Measurements from ENCODE around the gene CFAP210. TPM values are rescaled to one million over a fixed set of nuclear protein-coding genes. Genes with fewer than 3 reads are reported as not detected.

CFAP210 gene
- total RNA-seq, 1 experiment from 2014 or later: not detected

DNA sequence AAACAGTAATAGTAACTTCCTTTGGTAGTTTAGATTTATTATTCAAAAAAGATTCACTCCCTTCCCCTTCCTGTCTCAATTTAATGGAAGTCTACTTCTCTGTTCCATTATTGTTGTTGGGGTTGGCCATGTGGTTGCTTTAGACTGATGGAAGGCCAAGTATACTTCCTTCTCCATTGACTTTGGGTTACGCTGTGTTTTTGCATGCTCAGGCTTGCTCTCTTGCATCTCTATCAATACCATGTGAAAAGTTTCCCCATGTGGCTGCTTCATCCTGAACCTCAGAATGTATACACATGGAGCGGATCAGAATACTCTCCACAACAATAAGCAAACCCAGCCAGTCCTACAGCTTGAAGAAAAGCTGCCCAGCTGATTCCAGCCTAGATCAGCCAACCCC, 20.3 kb downstream of the CFAP210 start:
- no peak for DNase-seq (ENCODE audit: low read depth)

DNA sequence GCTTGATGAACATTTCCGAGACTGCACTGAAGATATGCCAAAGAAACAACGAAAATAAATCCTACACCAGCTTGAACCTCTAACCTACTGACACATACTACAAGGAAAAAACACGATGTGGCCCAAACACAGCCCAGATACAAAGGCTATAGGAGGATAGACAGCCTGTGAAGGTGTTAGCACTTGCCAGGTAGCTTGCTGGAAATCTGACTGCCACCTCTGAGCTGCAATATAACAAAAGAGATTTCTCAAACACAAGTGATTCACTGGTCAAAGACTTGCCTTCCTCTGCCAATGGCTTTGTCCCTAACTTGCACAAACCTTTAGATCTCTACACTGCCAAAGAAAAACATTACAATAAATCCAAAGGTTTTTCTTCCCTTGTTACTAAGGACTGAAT, 21.1 kb downstream of the CFAP210 start:
- DNase-seq (ENCODE audit: low read depth): no peak

DNA sequence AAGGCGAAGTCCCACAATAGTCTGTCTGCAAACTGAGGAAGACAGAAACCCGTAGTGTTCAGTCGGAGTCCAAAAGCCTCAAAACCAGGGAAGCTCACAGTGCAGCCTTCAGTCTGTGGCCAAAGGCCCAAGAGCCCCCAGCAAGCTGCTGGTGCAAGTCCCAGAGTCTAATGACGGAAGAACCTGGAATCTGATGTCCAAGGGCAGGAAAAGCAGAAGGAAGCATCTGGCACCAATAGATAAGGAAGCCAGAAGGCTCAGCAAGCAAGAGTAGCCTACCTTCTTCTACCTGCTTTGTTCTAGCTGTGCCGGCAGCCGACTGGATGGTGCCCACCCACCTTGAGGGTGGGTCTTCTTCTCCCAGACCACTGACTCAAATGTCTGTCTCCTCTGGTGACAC, 21.8 kb downstream of the CFAP210 start:
- DNase-seq (ENCODE audit: low read depth): no peak

DNA sequence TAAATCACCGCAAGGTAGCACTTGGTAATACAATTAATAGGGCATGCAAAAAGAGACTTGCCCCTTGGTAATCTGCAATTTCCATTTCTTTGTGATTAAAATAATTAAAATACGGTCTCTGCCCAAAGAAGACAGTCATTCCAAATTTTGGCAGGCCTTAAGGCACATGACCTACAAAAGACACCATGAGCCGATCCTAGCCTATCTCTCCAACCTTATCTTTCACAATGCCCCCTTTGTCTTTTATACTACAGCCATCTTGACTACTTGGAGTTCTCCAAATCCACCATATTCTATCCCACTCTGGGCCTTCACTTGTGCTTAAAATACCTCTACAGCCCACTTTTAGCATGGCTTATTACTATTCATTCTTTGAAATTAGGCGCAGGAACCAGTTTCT, 23.3 kb downstream of the CFAP210 start:
- no peak for DNase-seq (ENCODE audit: low read depth)

DNA sequence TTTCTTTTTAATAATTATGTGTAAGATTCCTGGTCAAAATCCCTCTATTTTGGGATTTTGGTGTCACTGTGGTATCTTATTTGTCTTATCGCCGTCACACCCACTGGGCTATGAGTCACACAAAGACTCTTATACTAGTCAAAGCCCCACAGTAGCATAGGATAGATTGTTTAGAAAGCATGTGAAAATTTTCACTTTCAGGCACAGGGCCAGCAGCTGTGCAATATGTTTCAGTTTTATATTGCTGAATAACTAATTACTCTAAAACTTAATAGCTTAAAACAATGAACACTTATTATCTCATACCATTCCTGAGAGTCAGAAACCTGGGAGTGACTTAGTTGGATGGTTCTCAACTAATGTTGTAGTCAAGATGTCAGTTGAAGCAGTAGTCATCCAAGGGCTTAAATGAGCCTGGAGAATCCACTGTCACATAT, 24.0 kb downstream of the CFAP210 start:
- DNase-seq (ENCODE audit: low read depth): peak; percentile 22

DNA sequence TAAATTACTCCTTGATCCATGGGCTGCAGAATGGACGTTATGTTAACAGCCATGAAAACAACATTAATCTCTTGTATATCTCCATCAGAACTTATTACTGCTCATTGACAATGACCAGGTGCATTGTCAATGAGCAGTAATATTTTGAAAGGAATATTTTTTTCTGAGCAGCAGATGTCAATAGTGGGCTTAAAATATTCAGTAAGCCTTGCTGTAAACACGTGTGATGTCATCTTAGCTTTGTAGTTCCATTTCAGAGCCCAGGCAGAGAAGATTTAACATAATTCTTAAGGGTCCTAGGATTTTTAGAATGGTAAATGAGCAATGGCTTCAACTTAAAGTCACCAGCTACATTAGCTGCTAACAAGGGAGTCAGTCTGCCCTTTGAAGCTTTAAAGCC, 26.6 kb downstream of the CFAP210 start:
- no peak for DNase-seq (ENCODE audit: low read depth)

DNA sequence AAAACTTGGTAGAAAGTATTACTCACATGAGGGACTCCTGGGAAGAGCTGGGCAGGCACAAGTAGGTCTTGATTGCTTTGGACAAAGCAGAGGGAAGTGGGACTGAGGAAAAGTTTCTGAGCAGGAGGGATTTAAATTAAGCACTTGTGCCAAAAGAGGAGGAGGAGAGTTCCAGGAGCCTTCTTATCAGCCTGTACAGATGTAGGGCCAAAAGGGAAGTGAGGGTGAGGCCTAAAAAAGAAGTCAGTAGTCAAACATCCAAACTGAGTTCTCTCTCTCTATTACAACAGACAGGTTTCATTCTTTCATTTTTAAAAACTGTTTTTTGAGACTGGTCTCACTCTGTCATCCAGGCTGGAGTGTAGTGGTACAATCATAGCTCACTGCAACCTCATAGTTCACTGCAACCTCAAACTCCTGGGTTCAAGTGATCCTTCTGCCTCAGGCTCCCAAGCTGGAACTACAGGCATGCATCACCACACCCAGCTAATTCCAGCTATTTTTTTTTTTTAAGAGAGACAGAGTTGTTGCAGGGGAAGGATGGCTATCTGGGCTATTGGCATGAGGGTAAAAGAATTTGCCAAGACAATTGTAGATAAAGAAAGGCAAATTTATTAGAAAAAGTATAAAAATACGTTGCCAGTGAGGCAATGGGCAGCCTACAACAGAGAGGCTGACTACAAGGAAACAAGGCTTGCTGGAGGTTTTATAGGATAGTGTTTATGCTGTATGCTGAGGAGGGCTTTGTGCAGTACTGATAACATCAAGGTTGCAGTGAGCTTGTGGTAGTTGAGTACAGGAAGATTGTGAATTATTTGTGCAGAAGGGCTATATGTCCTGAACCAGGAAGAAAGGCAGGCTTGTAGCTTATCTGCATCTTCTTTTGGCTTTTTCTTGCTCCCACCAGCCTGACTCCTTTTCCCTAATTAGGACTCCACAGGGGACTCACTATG, 29.0 kb downstream of the CFAP210 start:
- DNase-seq (ENCODE audit: low read depth): no peak

DNA sequence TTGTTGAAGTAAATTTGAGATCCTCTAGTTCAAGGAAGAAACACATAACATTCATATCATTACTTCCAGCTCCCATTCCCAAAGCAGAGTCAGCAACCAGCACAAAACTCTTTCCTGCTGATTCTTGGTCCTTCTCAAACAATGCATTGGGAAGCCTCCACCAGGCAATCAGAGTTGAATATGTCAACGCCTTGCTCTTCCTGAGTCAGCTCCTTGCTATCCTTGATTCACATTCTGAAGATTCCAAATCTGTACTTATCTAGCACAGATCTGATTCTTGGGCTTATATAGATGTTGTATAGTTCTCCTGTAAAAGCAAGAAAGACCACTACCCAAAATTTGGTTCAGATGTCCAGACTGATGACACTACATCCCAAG, 29.6 kb downstream of the CFAP210 start:
- no peak for DNase-seq (ENCODE audit: low read depth)

DNA sequence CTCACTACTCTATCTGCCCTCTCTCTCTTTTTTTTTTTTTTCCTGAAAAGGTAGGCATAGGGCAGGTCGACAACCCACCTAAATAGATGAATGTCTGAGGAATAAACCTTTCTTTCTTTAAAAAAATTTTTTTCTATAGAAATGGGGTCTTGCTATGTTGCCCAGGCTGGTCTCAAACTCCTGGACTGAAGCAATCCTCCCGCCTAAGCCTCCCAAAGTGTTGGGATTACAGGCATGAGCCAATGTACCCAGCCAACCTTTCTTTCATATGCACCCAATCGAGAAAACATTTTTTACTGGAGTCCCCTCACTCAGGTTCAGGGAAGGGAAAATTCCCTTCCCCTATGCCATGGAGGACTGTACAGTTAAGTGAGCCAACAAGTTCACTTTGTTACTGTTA, 31.0 kb downstream of the CFAP210 start:
- DNase-seq (ENCODE audit: low read depth): no peak

DNA sequence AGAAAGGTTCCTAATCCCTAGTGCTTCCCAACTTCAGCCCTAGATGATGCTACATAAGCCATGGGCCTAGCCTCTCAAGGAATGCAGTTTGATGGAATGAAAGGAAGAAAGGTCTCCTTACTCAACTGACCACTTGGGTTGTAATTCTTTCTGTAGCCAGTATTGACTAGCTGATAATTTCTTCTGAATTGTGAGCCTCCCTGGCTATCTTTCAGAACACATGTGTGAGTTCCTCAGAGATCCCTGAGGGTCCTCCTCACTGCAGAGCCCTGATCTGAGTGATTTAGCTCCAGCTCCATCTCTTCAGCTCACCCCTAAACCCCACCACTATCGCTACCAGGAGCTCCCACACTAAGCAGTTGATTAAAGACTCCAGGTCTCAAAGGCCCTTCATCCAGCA, 31.5 kb downstream of the CFAP210 start:
- DNase-seq (ENCODE audit: low read depth): no peak

DNA sequence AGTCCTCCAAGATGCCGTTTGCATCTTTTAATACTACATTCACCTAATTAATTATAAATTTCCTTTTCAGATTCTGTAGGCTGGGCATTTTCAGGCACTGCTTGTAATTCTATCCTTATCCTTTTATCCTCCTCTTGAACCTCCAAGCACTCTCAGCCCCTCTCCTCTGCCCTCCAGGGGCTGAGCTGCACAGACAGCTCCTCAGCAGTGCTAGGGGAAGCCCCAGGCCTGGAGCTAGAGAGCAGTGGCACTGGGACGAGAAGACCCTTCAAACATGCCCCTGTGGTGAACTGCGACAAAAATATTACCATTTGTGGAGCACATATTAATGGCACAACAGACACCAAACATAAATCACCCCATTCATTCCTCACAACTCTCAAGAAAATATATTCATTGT, 32.9 kb downstream of the CFAP210 start:
- DNase-seq (ENCODE audit: low read depth): no peak

DNA sequence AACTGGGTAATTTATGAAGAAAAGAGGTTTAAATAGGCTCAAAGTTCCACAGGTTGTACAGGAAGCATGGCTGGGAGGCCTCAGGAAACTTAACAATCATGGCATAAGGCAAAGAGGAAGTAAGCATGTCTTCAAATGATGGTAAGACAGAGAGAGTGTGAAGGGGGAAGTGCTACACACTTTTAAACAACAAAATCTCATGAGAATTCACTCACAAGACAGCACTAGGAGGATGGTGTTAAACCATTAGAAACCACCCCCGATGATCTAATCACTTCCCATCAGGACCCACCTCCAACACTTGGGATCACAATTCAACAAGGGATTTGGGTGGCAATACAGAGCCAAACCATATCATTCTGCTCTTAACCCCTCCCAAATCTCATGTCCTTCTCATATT, 34.9 kb downstream of the CFAP210 start:
- no peak for DNase-seq (ENCODE audit: low read depth)

DNA sequence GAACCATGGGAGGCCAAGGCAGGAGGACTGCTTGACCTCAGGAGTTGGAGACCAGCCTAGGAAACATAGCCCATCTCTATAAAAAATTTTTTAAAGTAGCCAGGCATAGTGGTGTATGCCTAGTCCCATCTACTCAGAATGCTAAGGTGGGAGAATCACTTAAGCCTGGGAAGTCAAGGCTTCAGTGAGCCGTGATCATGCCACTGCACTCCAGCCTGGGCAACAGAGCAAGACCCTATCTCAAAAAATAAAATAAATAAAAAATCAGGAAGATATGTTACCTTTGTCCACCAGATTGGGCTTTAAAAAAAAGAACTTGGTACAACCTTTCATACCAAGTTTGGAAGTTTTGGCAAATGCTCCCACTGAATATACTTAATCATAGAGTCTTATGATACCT, 35.3 kb downstream of the CFAP210 start:
- no peak for DNase-seq (ENCODE audit: low read depth)

DNA sequence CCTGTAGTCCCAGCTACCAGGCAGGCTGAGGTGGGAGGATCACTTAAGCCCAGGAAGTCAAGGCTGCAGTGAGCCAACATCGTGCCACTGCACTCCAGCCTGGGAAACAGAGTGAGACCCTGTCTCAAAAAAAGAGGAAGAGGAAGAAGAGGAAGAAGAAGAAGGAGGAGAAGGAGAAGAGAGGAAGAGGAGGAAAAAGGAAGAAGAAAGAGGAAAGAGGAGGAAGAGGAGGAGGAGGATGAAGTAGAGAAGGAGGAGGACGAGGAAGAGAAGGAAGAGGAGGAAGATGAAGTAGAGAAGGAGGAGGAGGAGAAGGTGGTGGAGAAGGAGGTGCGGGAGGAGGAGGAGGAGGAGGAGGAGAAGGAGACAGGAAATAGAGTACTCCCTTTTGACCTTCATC, 38.0 kb downstream of the CFAP210 start:
- no peak for DNase-seq (ENCODE audit: low read depth)

DNA sequence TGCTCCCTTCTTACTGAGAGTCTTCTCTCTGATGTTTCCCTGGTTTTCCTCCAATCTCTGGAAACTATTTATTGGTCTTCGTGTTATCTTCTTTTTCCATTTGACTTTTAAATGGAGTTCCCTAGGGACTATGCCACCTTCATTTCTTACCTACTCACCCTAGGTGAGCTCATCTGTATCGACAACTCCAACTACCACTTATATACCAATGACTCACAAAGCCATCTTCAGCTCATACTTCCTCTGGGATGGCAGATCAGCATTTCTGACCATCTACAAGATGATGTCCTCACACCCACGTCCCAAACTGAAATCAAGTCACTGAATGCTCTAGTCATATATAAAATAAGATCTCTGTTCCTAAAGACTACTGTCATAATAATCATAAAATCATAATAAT, 40.6 kb downstream of the CFAP210 start:
- no peak for DNase-seq (ENCODE audit: low read depth)

DNA sequence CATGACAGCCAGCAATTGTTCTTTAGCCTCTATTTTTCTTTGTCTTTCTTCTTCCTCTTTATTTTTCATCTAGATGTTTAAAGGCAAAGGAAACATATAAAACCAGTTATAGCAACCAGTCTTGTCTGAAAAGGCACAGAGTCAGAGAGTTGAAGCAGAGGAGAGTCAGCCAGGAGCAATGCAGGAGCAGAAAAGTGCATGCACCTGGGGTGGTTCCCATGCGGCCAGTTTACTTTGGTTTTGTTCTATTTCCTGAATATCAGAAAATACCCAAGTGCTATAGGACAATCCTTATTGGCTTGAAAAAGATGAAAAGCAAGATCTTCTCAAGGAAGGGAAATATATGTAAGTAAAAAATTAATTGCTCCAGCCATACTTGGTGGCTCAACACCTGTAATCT, 44.9 kb downstream of the CFAP210 start:
- no peak for DNase-seq (ENCODE audit: low read depth)

DNA sequence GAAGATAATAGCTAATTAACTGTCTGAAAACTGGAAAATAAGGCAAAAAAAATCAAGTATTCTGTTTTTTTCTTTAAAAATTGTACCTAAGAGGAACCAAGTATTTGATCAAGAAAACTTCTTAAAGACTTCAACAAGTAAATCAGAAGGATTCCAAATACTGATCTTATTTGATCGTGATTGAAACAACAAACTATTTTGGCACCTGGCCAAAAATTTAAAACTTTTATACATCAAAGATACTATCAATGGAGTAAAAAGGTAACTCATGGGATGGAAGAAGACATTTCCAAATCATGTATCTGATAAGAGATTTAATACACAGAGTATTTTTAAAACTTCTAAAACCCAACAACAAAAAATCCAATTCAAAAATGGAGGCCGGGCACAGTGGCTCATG, 46.7 kb downstream of the CFAP210 start:
- no peak for DNase-seq (ENCODE audit: low read depth)

DNA sequence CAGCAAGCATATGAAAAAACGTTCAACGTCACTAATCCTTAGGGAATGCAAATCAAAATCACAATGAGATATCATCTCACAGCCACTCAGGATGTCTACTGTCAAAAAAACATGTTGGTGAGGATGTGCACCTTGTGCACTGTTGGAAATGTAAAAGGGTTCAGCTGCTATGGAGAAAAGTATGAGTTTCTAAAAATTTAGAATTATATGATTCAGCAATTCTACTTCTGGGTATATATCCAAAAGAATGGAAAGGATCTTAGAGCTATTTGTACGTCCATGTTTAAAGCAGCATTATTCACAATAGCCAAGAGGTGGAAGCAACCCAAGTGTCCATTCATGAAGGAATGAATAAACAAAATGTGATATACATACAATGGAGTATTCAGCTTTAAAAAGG, 50.0 kb downstream of the CFAP210 start:
- DNase-seq (ENCODE audit: low read depth): no peak

DNA sequence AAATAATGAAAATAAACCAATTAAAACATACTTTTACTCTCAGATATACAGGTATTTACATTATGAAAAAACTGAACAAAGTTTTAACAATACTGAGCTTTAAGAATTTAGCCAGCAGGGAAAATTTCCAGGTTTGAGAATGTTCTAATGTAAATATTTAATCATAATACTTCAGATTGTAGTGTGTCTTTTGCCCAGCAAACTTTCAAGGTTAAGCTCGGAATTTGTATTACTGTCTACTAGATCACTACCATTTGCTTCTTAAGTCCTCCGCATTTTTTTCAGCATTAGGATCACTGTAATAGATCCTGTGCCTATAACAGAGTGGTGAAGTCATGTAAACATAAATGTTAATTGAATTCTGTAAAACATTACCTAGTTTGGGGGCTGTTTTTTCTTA, 52.7 kb downstream of the CFAP210 start:
- no peak for DNase-seq (ENCODE audit: low read depth)

DNA sequence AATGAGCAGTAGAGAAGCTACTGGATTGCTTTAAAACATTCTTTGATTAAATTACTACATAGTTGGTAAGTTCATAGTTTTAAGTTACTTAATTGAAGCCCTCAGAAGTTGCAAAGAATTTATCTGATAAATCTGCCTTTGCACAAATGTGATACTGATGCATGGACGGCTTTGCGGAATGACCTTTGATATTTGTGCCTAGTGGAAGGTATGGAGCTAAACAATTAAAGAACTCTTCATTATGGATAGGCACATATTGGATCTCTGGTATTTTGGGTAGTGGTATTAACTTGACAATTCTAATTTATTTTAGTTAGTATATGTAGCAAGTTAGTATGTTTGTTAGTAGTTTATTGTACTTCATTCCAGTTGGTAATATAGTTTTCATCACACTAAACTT, 54.1 kb downstream of the CFAP210 start:
- DNase-seq (ENCODE audit: low read depth): no peak

DNA sequence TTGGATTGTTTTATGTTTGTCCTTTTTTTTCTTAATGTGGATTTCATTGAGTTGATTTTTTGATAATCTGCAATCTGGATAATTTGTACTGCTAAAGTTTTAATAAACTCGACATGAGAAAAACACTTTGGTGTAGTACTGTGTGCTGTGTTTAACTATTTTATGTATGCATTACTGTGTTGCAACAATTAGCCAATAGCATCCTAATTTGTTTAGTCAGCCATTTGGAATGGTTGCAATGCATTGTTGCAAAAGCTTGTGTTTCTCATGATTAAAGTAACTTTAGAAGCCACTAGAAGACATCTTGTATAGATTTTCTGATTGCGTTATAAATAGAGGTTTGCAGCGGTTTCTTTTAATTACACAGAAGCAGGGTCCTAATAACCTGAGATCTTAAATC, 56.6 kb downstream of the CFAP210 start:
- DNase-seq (ENCODE audit: low read depth): no peak

DNA sequence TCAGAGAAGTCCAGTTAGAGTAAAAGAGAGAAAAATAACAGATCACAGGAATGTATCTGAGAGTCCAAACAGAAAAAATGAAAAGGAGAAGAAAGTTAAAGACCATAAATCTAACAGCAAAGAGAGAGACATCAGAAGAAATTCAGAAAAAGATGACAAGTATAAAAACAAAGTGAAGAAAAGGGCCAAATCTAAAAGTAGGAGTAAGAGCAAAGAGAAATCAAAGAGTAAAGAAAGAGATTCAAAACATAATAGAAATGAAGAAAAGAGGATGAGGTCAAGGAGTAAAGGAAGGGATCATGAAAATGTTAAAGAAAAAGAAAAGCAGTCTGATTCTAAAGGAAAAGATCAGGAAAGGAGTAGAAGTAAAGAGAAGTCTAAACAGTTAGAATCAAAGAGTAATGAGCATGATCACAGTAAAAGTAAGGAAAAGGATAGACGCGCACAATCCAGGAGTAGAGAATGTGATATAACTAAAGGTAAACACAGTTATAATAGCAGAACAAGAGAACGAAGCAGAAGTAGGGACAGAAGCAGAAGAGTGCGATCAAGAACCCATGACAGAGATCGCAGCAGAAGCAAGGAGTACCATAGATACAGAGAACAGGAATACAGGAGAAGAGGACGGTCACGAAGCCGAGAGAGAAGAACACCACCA, 57.6 kb downstream of the CFAP210 start:
- no peak for DNase-seq (ENCODE audit: low read depth)

DNA sequence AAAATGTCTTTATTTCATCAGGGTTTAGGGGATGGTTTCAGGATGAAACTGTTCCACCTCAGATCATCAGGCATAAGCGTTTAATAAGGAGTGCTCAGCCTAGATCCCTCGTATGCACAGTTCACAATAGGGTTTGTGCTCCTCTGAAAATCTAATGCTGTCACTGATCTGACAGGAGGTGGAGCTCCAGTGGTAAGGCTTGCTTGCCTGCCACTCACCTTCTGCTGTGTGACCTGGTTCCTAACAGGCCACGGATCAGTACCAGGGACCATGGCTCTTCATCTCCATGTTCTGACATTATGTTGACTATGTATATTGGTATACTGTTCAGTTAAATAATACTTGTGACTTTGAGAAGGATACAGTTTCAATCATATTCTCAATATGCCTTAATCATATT, 68.4 kb downstream of the CFAP210 start:
- no peak for DNase-seq (ENCODE audit: low read depth)

Data from M059J (cell line).